ENCODE measurements around the gene ZGRF1.
"Not testable (repeated sequence)": the region's sequence is repeated elsewhere in the genome, so short reads cannot be mapped to it uniquely, and the experiment has no call there.

Gene ZGRF1

DNA sequence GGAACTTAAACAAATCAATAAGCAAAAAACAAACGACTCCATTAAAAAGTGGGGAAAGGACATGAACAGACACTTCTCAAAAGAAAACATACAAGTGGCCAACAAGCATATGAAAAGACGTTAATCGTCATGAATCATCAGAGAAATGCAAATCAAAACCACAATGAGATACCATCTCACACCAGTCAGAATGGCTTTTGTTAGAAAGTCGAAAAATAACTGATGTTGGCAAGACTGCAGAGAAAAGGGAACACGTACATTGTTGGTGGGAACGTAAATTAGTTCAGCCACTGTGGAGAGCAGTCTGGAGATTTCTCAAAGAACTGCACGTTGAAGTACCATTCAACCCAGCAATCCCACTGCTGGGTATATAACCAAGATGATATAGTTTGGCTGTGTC, 144.4 kb downstream of the ZGRF1 start:
- H3K4me3 ChIP-seq (replicated peaks; ENCODE audit: low read depth, low read length): no peak overlapping the region
- TF ChIP-seq, protein P1, sequence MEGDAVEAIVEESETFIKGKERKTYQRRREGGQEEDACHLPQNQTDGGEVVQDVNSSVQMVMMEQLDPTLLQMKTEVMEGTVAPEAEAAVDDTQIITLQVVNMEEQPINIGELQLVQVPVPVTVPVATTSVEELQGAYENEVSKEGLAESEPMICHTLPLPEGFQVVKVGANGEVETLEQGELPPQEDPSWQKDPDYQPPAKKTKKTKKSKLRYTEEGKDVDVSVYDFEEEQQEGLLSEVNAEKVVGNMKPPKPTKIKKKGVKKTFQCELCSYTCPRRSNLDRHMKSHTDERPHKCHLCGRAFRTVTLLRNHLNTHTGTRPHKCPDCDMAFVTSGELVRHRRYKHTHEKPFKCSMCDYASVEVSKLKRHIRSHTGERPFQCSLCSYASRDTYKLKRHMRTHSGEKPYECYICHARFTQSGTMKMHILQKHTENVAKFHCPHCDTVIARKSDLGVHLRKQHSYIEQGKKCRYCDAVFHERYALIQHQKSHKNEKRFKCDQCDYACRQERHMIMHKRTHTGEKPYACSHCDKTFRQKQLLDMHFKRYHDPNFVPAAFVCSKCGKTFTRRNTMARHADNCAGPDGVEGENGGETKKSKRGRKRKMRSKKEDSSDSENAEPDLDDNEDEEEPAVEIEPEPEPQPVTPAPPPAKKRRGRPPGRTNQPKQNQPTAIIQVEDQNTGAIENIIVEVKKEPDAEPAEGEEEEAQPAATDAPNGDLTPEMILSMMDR (IDR thresholded peaks at IDR 0.05; ENCODE audit: low read depth, low read length, missing control alignments): no peak

DNA sequence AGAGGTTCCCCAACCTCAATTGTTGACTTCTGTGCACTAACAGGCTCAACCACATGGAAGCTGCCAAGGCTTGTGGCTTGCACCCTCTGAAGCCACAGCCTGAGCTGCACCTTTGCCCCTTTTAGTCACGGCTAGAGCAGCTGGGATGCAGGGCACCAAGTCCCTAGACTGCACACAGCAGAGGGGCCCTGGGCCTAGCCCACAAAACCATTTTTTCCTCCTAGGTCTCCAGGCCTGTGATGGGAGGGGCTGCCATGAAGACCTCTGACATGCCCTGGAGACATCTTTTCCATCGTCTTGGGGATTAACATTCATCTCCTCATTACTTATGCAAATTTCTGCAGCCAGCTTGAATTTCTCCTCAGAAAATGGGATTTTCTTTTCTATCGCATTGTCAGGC, 145.9 kb downstream of the ZGRF1 start:
- not testable (repeated sequence) for DNase-seq (ENCODE audit: extremely low read depth, low read depth)

More for the DNA sequence above, 144.4 kb downstream of the ZGRF1 start:
- DNase-seq (ENCODE audit: extremely low read depth, low read depth): no peak

More for the DNA sequence above, 145.9 kb downstream of the ZGRF1 start:
- H3K4me3 ChIP-seq (replicated peaks; ENCODE audit: low read depth, low read length): not testable (repeated sequence)

Measured in HFF-Myc (cell line).